Right lobe of liver (tissue), 4 donors: ENCODE data around the gene SLC22A1.

Experiments used
- POLR2A ChIP-seq: fragments of 450-650 bp; IDR thresholded peaks from one replicate; pipeline ENCODE4 v1.6.1; 2017; ENCODE audit warnings: antibody characterized with exemption, mild to moderate bottlenecking
- TF ChIP-seq, protein P1 (sequence below), 4 donors: fragments of 200-600 bp in 3 of 4; fragments of 450-650 bp in 1 of 4; IDR thresholded peaks; one replicate each; pipeline versions ENCODE4 v1.5.1 to v1.8.0; 2016 to 2022; ENCODE audit warnings: antibody characterized with exemption in 4 of 4, mild to moderate bottlenecking in 2 of 4
- donor health status: DM: no; HTN: no; CAD: no.
- donor health status: DM: no; HTN: no; CAD: no.
- donor health status: DM: no; HTN: yes; CAD: no.

DNA sequence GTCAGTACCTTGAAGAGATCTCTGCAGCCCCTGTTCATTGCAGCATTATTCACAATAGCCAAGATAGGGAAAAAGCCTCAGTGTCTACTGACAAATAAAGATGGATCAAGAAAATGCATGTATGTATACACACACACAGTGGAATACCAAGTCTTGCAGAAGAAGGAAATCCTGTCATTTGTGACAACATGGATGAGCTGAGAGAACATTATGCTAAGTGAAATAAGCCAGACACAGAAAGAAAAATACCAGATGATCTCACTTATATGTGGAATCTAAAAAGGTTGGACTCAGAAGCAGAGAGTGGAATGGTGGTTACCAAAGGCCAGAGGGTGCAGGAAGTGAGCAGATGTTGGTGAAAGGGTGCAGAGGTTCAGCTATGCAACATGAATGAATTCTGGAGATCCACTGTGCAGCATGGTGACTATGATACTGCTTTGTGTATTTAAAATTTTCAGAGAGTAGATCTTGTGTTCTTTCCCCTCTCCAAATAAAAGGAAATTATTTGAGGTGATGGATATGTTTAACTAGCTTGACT lies 11.0 kb upstream of the SLC22A1 start:
- TF ChIP-seq, protein P1, sequence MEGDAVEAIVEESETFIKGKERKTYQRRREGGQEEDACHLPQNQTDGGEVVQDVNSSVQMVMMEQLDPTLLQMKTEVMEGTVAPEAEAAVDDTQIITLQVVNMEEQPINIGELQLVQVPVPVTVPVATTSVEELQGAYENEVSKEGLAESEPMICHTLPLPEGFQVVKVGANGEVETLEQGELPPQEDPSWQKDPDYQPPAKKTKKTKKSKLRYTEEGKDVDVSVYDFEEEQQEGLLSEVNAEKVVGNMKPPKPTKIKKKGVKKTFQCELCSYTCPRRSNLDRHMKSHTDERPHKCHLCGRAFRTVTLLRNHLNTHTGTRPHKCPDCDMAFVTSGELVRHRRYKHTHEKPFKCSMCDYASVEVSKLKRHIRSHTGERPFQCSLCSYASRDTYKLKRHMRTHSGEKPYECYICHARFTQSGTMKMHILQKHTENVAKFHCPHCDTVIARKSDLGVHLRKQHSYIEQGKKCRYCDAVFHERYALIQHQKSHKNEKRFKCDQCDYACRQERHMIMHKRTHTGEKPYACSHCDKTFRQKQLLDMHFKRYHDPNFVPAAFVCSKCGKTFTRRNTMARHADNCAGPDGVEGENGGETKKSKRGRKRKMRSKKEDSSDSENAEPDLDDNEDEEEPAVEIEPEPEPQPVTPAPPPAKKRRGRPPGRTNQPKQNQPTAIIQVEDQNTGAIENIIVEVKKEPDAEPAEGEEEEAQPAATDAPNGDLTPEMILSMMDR (IDR thresholded peaks at IDR 0.05), result no peak
- no peak for TF ChIP-seq POLR2A
